Mucosa of gallbladder (tissue), 1 donor: ENCODE results near the gene C11orf71. TPM values are rescaled to one million over a fixed set of nuclear protein-coding genes. Genes with fewer than 3 reads are reported as not detected.

Source experiments
- DNase-seq: peaks from one replicate; pipeline ENCODE4 v3.0.0-alpha.2; 2020; ENCODE audit warnings: low spot score
- total RNA-seq: library from RNA; stranded (reverse); gene quantifications from one replicate; pipeline ENCODE4 v1.2.1, GENCODE V29; 2021
- donor health status: DM: no; HTN: no; CAD: no.

Gene C11orf71
- total RNA-seq, 1 donor from 2014 or later, result 12.3 TPM

- no peak for DNase-seq
Observed at GRCh38 chr11:114399490-114400215, 658 bp downstream of the C11orf71 start.

GRCh38 chr11:114398303-114398920 lies 1.9 kb downstream of the C11orf71 start:
- DNase-seq, result no peak

- DNase-seq, result no peak
Observed at GRCh38 chr11:114397349-114397982, 2.8 kb downstream of the C11orf71 start.

GRCh38 chr11:114396916-114397315 lies 3.4 kb downstream of the C11orf71 start:
- DNase-seq, result no peak

- no peak for DNase-seq
Observed at GRCh38 chr11:114395736-114396135, 4.6 kb downstream of the C11orf71 start.

GRCh38 chr11:114392735-114393667 lies 7.3 kb downstream of the C11orf71 start:
- DNase-seq, result no peak

- DNase-seq, result no peak
Observed at GRCh38 chr11:114386545-114386944, 13.8 kb downstream of the C11orf71 start.

GRCh38 chr11:114386131-114386530 lies 14.2 kb downstream of the C11orf71 start:
- DNase-seq, result no peak

GRCh38 chr11:114384487-114384886 lies 15.8 kb downstream of the C11orf71 start:
- DNase-seq, result no peak

- no peak for DNase-seq
Observed at GRCh38 chr11:114382509-114382908, 17.8 kb downstream of the C11orf71 start.

- no peak for DNase-seq
Observed at GRCh38 chr11:114379394-114380069, 20.8 kb downstream of the C11orf71 start.

GRCh38 chr11:114377612-114378267 lies 22.6 kb downstream of the C11orf71 start:
- DNase-seq, result no peak

- no peak for DNase-seq
Observed at GRCh38 chr11:114375052-114375451, 25.3 kb downstream of the C11orf71 start.

GRCh38 chr11:114368918-114369680 lies 31.2 kb downstream of the C11orf71 start:
- no peak for DNase-seq

GRCh38 chr11:114367244-114367957 lies 32.9 kb downstream of the C11orf71 start:
- no peak for DNase-seq

GRCh38 chr11:114366331-114367243 lies 33.7 kb downstream of the C11orf71 start:
- no peak for DNase-seq

- DNase-seq, result no peak
Observed at GRCh38 chr11:114362958-114363357, 37.4 kb downstream of the C11orf71 start.

- no peak for DNase-seq
Observed at GRCh38 chr11:114362326-114362725, 38.0 kb downstream of the C11orf71 start.
